DMS79 (cell line): ENCODE results near the gene MAPK7.

Experiments used
- DNase-seq: peaks from one replicate; lab custom pipeline; 2025; lab: John Stamatoyannopoulos, UW

The MAPK7 gene

GRCh38 chr17:19381361-19381740 lies 3.1 kb downstream of the MAPK7 start:
- DNase-seq: no peak

GRCh38 chr17:19381741-19382444 lies 3.6 kb downstream of the MAPK7 start:
- no peak for DNase-seq

- no peak for DNase-seq
These were observed 4.5 kb downstream of the MAPK7 start for GRCh38 chr17:19382531-19383444.

GRCh38 chr17:19383681-19384470 lies 5.6 kb downstream of the MAPK7 start:
- DNase-seq: no peak

GRCh38 chr17:19384723-19385391 lies 6.6 kb downstream of the MAPK7 start:
- peak; percentile 53 for DNase-seq

GRCh38 chr17:19385521-19385983 lies 7.3 kb downstream of the MAPK7 start:
- DNase-seq: no peak

GRCh38 chr17:19386051-19386929 lies 8.0 kb downstream of the MAPK7 start:
- no peak for DNase-seq

- no peak for DNase-seq
These were observed 8.9 kb downstream of the MAPK7 start, which contains the start of gene MFAP4 for GRCh38 chr17:19386974-19387920. TSS of gene MFAP4 (minus strand) at chr17:19387190. CDS start at chr17:19387155, 35 bp downstream.

- DNase-seq: no peak
These were observed 9.7 kb downstream of the MAPK7 start for GRCh38 chr17:19387921-19388521.

GRCh38 chr17:19388791-19389785 lies 10.8 kb downstream of the MAPK7 start:
- no peak for DNase-seq

GRCh38 chr17:19390951-19391350 lies 12.7 kb downstream of the MAPK7 start:
- DNase-seq: no peak

- no peak for DNase-seq
These were observed 13.1 kb downstream of the MAPK7 start for GRCh38 chr17:19391432-19391831.

- no peak for DNase-seq
These were observed 14.0 kb downstream of the MAPK7 start for GRCh38 chr17:19392303-19392702.

- no peak for DNase-seq
These were observed 19.3 kb downstream of the MAPK7 start for GRCh38 chr17:19397556-19398041.

- DNase-seq: no peak
These were observed 20.2 kb downstream of the MAPK7 start for GRCh38 chr17:19398301-19399181.

- no peak for DNase-seq
These were observed 21.6 kb downstream of the MAPK7 start for GRCh38 chr17:19399750-19400450.
